Thymus (tissue), 11 donors: ENCODE data around the gene DBNDD1. TPM values are rescaled to one million over a fixed set of nuclear protein-coding genes. Genes with fewer than 3 reads are reported as not detected.
"Not testable (repeated sequence)": the region's sequence is repeated elsewhere in the genome, so short reads cannot be mapped to it uniquely, and the experiment has no call there.

ENCODE experiments used
- DNase-seq, 9 donors: peaks; one replicate each; pipeline ENCODE4 v3.0.0-alpha.2; 2013; ENCODE audit warnings: low spot score in 9 of 9, low read depth in 6 of 9, missing footprints in 1 of 9
- H3K27ac ChIP-seq, 2 donors: one replicate each; pipeline ENCODE4 v1.5.1; 2013; ENCODE audit warnings: control low read depth in 1 of 2, low read depth in 1 of 2, low read length in 1 of 2, mild to moderate bottlenecking in 1 of 2, moderate library complexity in 1 of 2
- H3K27me3 ChIP-seq, 2 donors: one replicate each; pipeline ENCODE4 v1.5.1; 2013; ENCODE audit warnings: low read length in 1 of 2; ENCODE audit not compliant: control insufficient read depth in 2 of 2, insufficient read depth in 1 of 2
- H3K36me3 ChIP-seq, 2 donors: one replicate each; pipeline ENCODE4 v1.5.1; 2013; ENCODE audit warnings: low read length in 1 of 2, mild to moderate bottlenecking in 1 of 2, moderate library complexity in 1 of 2; ENCODE audit not compliant: control insufficient read depth in 2 of 2, insufficient read depth in 2 of 2
- H3K4me1 ChIP-seq, 2 donors: one replicate each; pipeline ENCODE4 v1.5.1; 2013; ENCODE audit warnings: low read length in 2 of 2; ENCODE audit not compliant: control insufficient read depth in 2 of 2, insufficient read depth in 2 of 2
- H3K4me3 ChIP-seq, 2 donors: one replicate each; pipeline ENCODE4 v1.5.1; 2013; ENCODE audit warnings: low read length in 2 of 2, control low read depth in 1 of 2, mild to moderate bottlenecking in 1 of 2
- H3K9me3 ChIP-seq, 2 donors: one replicate each; pipeline ENCODE4 v1.5.1; 2013; ENCODE audit warnings: low read length in 1 of 2, mild to moderate bottlenecking in 1 of 2; ENCODE audit not compliant: control insufficient read depth in 2 of 2, insufficient read depth in 1 of 2
- WGBS: extraction: QIAGEN DNeasy Blood & Tissue Kit; methylation state at CpG from one replicate; pipeline ENCODE4 v1.1.7; 2013; 5-methylcytosine and 5-hydroxymethylcytosine counted together
- polyA plus RNA-seq: library from polyadenylated mRNA; stranded (reverse); fragments of 200-250 nt; gene quantifications from one replicate; pipeline ENCODE4 v1.2.3, GENCODE V29; 2013
- total RNA-seq: library from RNA; stranded (reverse); fragments of 120-200 nt; gene quantifications from one replicate; pipeline ENCODE4 v1.2.4, GENCODE V29; 2013
- donor health status: healthy.

Gene DBNDD1
- total and polyA plus RNA-seq, 2 donors, result 0.52 to 1.9 TPM

GRCh38 chr16:90009172-90009899 lies 9.9 kb downstream of the DBNDD1 start:
- H3K4me3 ChIP-seq, result peak overlapping the region in 1 of 2 donors; percentile 40
- H3K27ac ChIP-seq, result peak overlapping the region in 1 of 2 donors; percentile 21
- peaks cover 21 to 25% of the 10 kb centered on the region in 2 donors for H3K4me1 ChIP-seq
- no peak for DNase-seq
- no peaks in the 10 kb centered on the region for H3K9me3 ChIP-seq
- no peaks in the 10 kb centered on the region for H3K36me3 ChIP-seq
- WGBS, result 79% methylated on average over 22 of the region's 22 CpGs
- H3K27me3 ChIP-seq, result peaks cover 2 to 41% of the 10 kb centered on the region in 2 donors

- 2% methylated on average over 13 of the region's 13 CpGs for WGBS
- Histone ChIP-seq H3K4me1 (peaks cover 21 to 25% of the 10 kb centered on the region in 2 donors), H3K4me3 (peak overlapping the region; percentile 6 to 40), H3K27me3 (peaks cover 2 to 38% of the 10 kb centered on the region in 2 donors), H3K9me3 (no peaks in the 10 kb centered on the region), H3K36me3 (no peaks in the 10 kb centered on the region), H3K27ac (peak overlapping the region in 1 of 2 donors; percentile 21)
- DNase-seq, result peak; percentile 42 to 90 (median 65)
Observed at GRCh38 chr16:90008708-90009145, 10.5 kb downstream of the DBNDD1 start.

- not testable (repeated sequence) for DNase-seq, H3K9me3 ChIP-seq, H3K4me3 ChIP-seq, H3K27ac ChIP-seq, H3K36me3 ChIP-seq
- H3K27me3 ChIP-seq, result peaks cover 2 to 29% of the 10 kb centered on the region in 2 donors
- WGBS, result 84% methylated on average over 13 of the region's 13 CpGs
- peaks cover 21 to 25% of the 10 kb centered on the region in 2 donors for H3K4me1 ChIP-seq
Observed at GRCh38 chr16:90007635-90008234, 11.5 kb downstream of the DBNDD1 start.

- no peak overlapping the region for H3K27ac ChIP-seq
- peaks cover 21 to 25% of the 10 kb centered on the region in 2 donors for H3K4me1 ChIP-seq
- WGBS, result 95% methylated on average over 7 of the region's 7 CpGs
- no peak overlapping the region for H3K4me3 ChIP-seq
- no peak for DNase-seq
- H3K36me3 ChIP-seq, result no peaks in the 10 kb centered on the region
- no peaks in the 10 kb centered on the region for H3K9me3 ChIP-seq
- H3K27me3 ChIP-seq, result peaks cover 2 to 24% of the 10 kb centered on the region in 2 donors
Observed at GRCh38 chr16:90007015-90007414, 12.2 kb downstream of the DBNDD1 start.

GRCh38 chr16:90005956-90006663 lies 13.1 kb downstream of the DBNDD1 start:
- Histone ChIP-seq H3K27me3 (peaks cover 0 to 15% of the 10 kb centered on the region in 2 donors), H3K4me3 (no peak overlapping the region), H3K4me1 (peaks cover 18 to 22% of the 10 kb centered on the region in 2 donors), H3K9me3 (no peaks in the 10 kb centered on the region), H3K36me3 (no peaks in the 10 kb centered on the region), H3K27ac (no peak overlapping the region)
- WGBS, result 95% methylated on average over 37 of the region's 37 CpGs
- DNase-seq, result no peak

- Histone ChIP-seq H3K9me3 (no peaks in the 10 kb centered on the region), H3K27ac (no peak overlapping the region), H3K27me3 (peaks cover 0 to 8% of the 10 kb centered on the region in 2 donors), H3K36me3 (peaks cover 0 to 8% of the 10 kb centered on the region in 2 donors), H3K4me3 (no peak overlapping the region), H3K4me1 (peaks cover 12 to 16% of the 10 kb centered on the region in 2 donors)
- 95% methylated on average over 11 of the region's 11 CpGs for WGBS
- DNase-seq, result no peak
Observed at GRCh38 chr16:90004577-90004976, 14.7 kb downstream of the DBNDD1 start.

- peaks cover 3 to 15% of the 10 kb centered on the region in 2 donors for H3K36me3 ChIP-seq
- no peaks in the 10 kb centered on the region for H3K9me3 ChIP-seq
- peaks cover 0 to 4% of the 10 kb centered on the region in 2 donors for H3K4me1 ChIP-seq
- WGBS, result 96% methylated on average over 7 of the region's 7 CpGs
- no peak overlapping the region for H3K27ac ChIP-seq
- no peak for DNase-seq
- H3K27me3 ChIP-seq, result peaks cover 0 to 2% of the 10 kb centered on the region in 2 donors
- H3K4me3 ChIP-seq, result no peak overlapping the region
Observed at GRCh38 chr16:90002759-90003158, 16.5 kb downstream of the DBNDD1 start.

- H3K4me1 ChIP-seq, result peaks cover 0 to 4% of the 10 kb centered on the region in 2 donors
- no peak overlapping the region for H3K4me3 ChIP-seq
- H3K36me3 ChIP-seq, result peaks cover 6 to 20% of the 10 kb centered on the region in 2 donors
- WGBS, result 97% methylated on average over 20 of the region's 20 CpGs
- peaks cover 0 to 2% of the 10 kb centered on the region in 2 donors for H3K27me3 ChIP-seq
- no peak overlapping the region for H3K27ac ChIP-seq
- H3K9me3 ChIP-seq, result no peaks in the 10 kb centered on the region
- no peak for DNase-seq
Observed at GRCh38 chr16:90001761-90002503, 17.3 kb downstream of the DBNDD1 start.
